PC-3 (cell line): ENCODE results near the gene NDUFS7. TPM values are rescaled to one million over a fixed set of nuclear protein-coding genes. Genes with fewer than 3 reads are reported as not detected.

Source experiments
- ATAC-seq: fragments of 200-7000 bp; cut with Tn5 transposase; 2 replicates; pipeline ENCODE4 v1.9.1; 2020; ENCODE audit warnings: mild to moderate bottlenecking, moderate library complexity
- BruUV-seq: library from RNA; stranded (reverse); fragments of 400-500 nt; replicated peaks from 2 replicates; lab custom pipeline; 2021; lab: Mats Ljungman, UMichigan
- CTCF ChIA-PET: fragments of 300-600 bp; sonication (Branson Sonifier 250); formaldehyde crosslinking; loops from one replicate; lab custom pipeline; 2022; ENCODE audit warnings: antibody characterized with exemption; lab: Charles Lee
- POLR2A ChIA-PET: fragments of 300-600 bp; sonication (Branson Sonifier 250); formaldehyde crosslinking; loops from one replicate; lab custom pipeline; 2022; ENCODE audit warnings: antibody characterized with exemption; ENCODE audit not compliant: unreplicated experiment; lab: Charles Lee
- DNase-seq: peaks from one replicate; pipeline ENCODE4 v3.0.0-alpha.2; 2015
- H2AFZ ChIP-seq: fragments of 300-600 bp; sonication (generic); 2 replicates; pipeline ENCODE4 v1.6.0; 2016; ENCODE audit warnings: antibody characterized with exemption, low read length
- H3F3A ChIP-seq: fragments of 300-600 bp; sonication (generic); one replicate; pipeline ENCODE4 v1.6.0; 2017; ENCODE audit warnings: antibody characterized with exemption, low read length, control low read depth, mild to moderate bottlenecking; ENCODE audit not compliant: unreplicated experiment
- H3K27ac ChIP-seq: fragments of 300-600 bp; sonication (generic); 2 replicates; pipeline ENCODE4 v1.5.1; 2016; ENCODE audit warnings: mild to moderate bottlenecking, low read length
- H3K27me3 ChIP-seq: fragments of 300-600 bp; sonication (generic); 2 replicates; pipeline ENCODE4 v1.6.1; 2016; ENCODE audit warnings: low read length, mixed read lengths
- H3K36me3 ChIP-seq: fragments of 300-600 bp; sonication (generic); 2 replicates; pipeline ENCODE4 v1.6.1; 2016; ENCODE audit warnings: low read depth, mixed run types, low read length, mixed read lengths
- H3K4me1 ChIP-seq: fragments of 300-600 bp; sonication (generic); 2 replicates; pipeline ENCODE4 v1.5.1; 2016; ENCODE audit warnings: low read length; ENCODE audit not compliant: insufficient read depth
- H3K4me2 ChIP-seq: fragments of 300-600 bp; sonication (generic); 2 replicates; pipeline ENCODE4 v1.6.0; 2016; ENCODE audit warnings: low read length
- H3K4me3 ChIP-seq: fragments of 300-600 bp; sonication (generic); 2 replicates; pipeline ENCODE4 v1.5.1; 2016; ENCODE audit warnings: mild to moderate bottlenecking, low read length, mixed read lengths
- H3K79me2 ChIP-seq: fragments of 300-600 bp; sonication (generic); 2 replicates; pipeline ENCODE4 v1.6.1; 2017; ENCODE audit warnings: low read length, mixed read lengths
- H3K9ac ChIP-seq: fragments of 300-600 bp; sonication (generic); 2 replicates; pipeline ENCODE4 v1.6.0; 2016; ENCODE audit warnings: mild to moderate bottlenecking, low read length
- H3K9me2 ChIP-seq: fragments of 300-600 bp; sonication (generic); replicated peaks from 2 replicates; pipeline ENCODE4 v1.6.1; 2016; ENCODE audit warnings: mixed run types, low read length, mixed read lengths
- H3K9me3 ChIP-seq: fragments of 300-600 bp; sonication (generic); 2 replicates; pipeline ENCODE4 v1.6.1; 2016; ENCODE audit warnings: low read length, mixed read lengths
- H4K20me1 ChIP-seq: fragments of 300-600 bp; sonication (generic); 2 replicates; pipeline ENCODE4 v1.6.1; 2016; ENCODE audit warnings: low read length, mixed read lengths
- CTCF ChIP-seq: fragments of 300-600 bp; sonication (generic); conservative IDR thresholded peaks from 2 replicates; pipeline ENCODE4 v1.5.1; 2017; ENCODE audit warnings: antibody characterized with exemption, low read depth, mild to moderate bottlenecking, low read length
- EZH2 ChIP-seq: fragments of 300-600 bp; sonication (generic); IDR thresholded peaks from one replicate; pipeline ENCODE4 v1.6.1; 2017; ENCODE audit warnings: antibody characterized with exemption, mild to moderate bottlenecking, low read length; ENCODE audit not compliant: unreplicated experiment
- EZH2phosphoT487 ChIP-seq: fragments of 300-600 bp; sonication (generic); IDR thresholded peaks from 2 replicates; pipeline ENCODE4 v1.6.1; 2018; ENCODE audit warnings: mild to moderate bottlenecking, antibody characterized with exemption, low read length, borderline replicate concordance
- intact Hi-C: fragments of 100-400 bp; cut with micrococcal nuclease; formaldehyde crosslinking; loops from 2 replicates; pipeline ENCODE4 v1.9.0; 2023
- total RNA-seq: library from RNA; depleted of rRNA; stranded (reverse); fragments of >200 nt; gene quantifications from 2 replicates; pipeline ENCODE4 v1.2.3, GENCODE V29; 2014

Gene NDUFS7
- total RNA-seq, 1 experiment from 2014 or later, result 111 TPM

DNA sequence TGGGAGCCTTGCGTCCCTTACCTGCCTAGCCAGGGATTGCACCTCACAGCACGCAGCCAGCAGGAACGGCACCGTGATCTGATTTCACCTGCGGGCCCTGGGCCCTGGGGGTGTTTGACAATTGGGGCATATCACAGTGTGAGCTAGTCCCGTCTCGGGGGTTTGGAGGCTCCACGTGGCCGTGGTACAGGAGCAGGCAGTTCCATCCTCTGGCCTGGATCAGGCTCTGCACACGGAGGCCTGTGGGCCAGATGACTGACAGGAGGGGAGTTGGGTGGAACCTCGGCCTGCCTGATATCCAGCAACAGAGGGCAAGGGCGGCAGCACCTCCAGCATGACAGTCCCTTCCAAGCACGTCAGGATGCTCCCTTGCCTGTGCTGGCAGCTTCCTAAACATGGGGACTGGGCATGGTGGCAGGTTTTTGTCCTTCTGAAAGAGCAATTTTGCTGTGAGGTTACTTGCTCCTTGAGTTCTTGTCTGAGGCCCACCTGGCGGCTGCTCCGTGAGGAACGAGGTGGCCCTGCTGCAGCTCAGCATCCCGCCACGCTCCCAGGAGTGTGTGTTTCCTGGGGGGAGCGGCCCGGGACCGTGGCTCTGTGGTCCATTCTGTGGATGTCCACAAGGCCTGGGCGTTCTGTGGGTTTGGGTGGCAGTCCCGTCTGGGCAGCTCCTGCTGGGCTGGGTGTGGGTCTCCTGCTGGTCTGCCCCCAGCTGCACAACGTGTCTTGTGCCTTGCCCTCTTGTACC is 48.2 kb downstream of the NDUFS7 start:
- Histone ChIP-seq H3K4me2 (no peak overlapping the region), H3K9ac (no peak overlapping the region), H3K27ac (no peak overlapping the region), H4K20me1 (no peaks in the 10 kb centered on the region), H2AFZ (no peak overlapping the region), H3K36me3 (no peaks in the 10 kb centered on the region; the same call in 1 of the 2 replicates), H3F3A (no peaks in the 10 kb centered on the region), H3K27me3 (no peaks in the 10 kb centered on the region), H3K9me3 (no peaks in the 10 kb centered on the region), H3K79me2 (no peaks in the 10 kb centered on the region), H3K9me2 (no peaks in the 10 kb centered on the region), H3K4me3 (no peak overlapping the region), H3K4me1 (no peaks in the 10 kb centered on the region)
- intact Hi-C loops, result no loop called here
- TF ChIP-seq CTCF (no peak), EZH2phosphoT487 (no peak)
- BruUV-seq, result no TSS peak
- ATAC-seq (no peak), DNase-seq (no peak)
- POLR2A ChIA-PET, result no interaction called here
- CTCF ChIA-PET, result no interaction called here

DNA sequence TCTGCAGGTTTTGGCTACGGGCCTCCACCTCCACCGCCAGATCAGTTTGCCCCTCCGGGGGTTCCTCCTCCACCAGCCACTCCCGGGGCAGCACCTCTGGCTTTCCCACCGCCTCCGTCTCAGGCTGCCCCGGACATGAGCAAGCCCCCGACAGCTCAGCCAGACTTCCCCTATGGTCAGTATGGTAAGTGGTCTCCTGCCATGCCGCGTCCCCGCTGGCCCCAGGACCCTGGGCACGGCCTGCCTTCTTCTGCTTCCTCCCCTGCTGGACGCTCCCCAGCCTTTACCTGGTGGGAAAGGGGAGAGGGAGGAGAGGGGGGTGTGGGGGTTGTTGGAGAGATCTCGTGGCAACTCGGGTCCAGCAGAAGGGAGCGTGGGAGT is 48.8 kb downstream of the NDUFS7 start:
- H3K9ac ChIP-seq, result no peak overlapping the region
- no peak overlapping the region for H2AFZ ChIP-seq
- no peaks in the 10 kb centered on the region for H4K20me1 ChIP-seq
- no peak for ATAC-seq
- no peak overlapping the region for H3K27ac ChIP-seq
- no peak for DNase-seq
- H3F3A ChIP-seq, result no peaks in the 10 kb centered on the region
- intact Hi-C loops, result no loop called here
- BruUV-seq, result no TSS peak
- H3K9me3 ChIP-seq, result no peaks in the 10 kb centered on the region
- H3K4me1 ChIP-seq, result no peaks in the 10 kb centered on the region
- TF ChIP-seq EZH2phosphoT487, result no peak
- H3K27me3 ChIP-seq, result no peaks in the 10 kb centered on the region
- H3K9me2 ChIP-seq, result no peaks in the 10 kb centered on the region
- no peaks in the 10 kb centered on the region; the same call in 1 of the 2 replicates for H3K36me3 ChIP-seq
- no peaks in the 10 kb centered on the region for H3K79me2 ChIP-seq
- POLR2A ChIA-PET, result no interaction called here
- CTCF ChIA-PET, result interaction anchor here (0.6 kb wide), 1 partner anchor 12 kb away, joined by 3 read pairs; no protein-coding TSS in a partner anchor
- no peak overlapping the region for H3K4me2 ChIP-seq
- H3K4me3 ChIP-seq, result no peak overlapping the region

DNA sequence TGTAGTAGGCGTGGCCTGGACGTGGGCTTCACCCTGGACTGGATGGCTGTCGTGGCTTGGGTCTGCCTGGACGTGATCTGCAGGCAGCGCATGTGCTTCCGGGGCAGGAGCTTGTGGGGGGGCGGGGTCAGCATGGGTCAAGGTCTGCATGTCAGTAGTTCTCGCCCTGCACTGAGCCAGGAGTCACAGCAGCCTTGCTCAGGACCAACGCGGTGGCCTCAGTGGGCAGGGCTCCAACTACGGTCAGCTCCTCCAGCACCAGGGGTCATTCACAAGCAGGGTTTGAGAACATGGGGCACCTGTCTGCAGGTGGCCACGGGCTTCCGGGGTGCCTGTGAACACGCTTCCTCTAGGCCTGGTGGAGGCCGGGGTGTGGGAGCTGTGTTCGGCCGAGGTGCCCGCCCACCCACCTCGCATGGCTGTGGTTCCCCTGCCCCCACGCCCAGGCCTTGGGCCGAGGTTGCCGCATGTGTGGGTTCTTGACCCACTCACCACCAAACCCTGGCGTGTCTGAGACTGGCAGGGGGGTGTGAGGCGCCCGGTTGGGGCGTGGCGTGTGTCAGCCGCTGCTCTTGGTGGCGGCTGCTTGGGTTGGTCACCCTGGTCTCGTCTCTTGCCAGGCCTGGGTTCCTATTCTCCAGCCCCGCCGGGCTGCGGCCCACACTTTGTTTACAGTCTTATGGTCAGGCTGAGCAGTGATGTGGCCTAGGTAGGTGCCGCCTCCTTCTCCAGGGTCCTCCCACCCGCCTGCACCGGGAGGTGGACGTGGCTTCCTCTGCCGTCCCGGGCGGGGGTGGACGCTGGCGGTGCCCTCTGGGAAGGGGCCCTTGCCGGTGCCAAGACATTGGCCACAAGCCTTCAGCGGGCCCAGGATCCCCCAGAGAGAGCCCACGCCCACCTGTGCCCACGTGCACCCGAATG is 49.7 kb downstream of the NDUFS7 start:
- no peak overlapping the region for H3K27ac ChIP-seq
- CTCF ChIA-PET, result interaction anchor here (0.6 kb wide), 1 partner anchor 11 kb away, joined by 3 read pairs; no protein-coding TSS in a partner anchor

More for the DNA sequence above, 49.7 kb downstream of the NDUFS7 start:
- DNase-seq (no peak), ATAC-seq (no peak)
- intact Hi-C loops, result no loop called here
- Histone ChIP-seq H3K36me3 (no peaks in the 10 kb centered on the region; the same call in 1 of the 2 replicates), H3K9me2 (no peaks in the 10 kb centered on the region), H2AFZ (no peak overlapping the region), H3F3A (no peaks in the 10 kb centered on the region), H3K9me3 (no peaks in the 10 kb centered on the region), H3K4me3 (no peak overlapping the region), H3K4me1 (no peaks in the 10 kb centered on the region), H3K79me2 (peaks cover 3% of the 10 kb centered on the region), H3K9ac (no peak overlapping the region), H4K20me1 (no peaks in the 10 kb centered on the region), H3K4me2 (no peak overlapping the region), H3K27me3 (no peaks in the 10 kb centered on the region)
- POLR2A ChIA-PET, result no interaction called here
- BruUV-seq, result no TSS peak
- TF ChIP-seq EZH2phosphoT487, result no peak
- TF ChIP-seq CTCF, result no peak
- TF ChIP-seq EZH2, result no peak
